Dedifferentiated amniotic fluid mesenchymal stem cell (primary cell): Measurements from ENCODE around the gene DTL.
A peak's percentile ranks its signal among the peaks of the same experiment; 100 is the strongest.

ENCODE experiments used
- DNase-seq: peaks from one replicate; pipeline ENCODE4 v3.0.0-alpha.2; 2016; ENCODE audit errors: extremely low spot score

The DTL gene

DNA sequence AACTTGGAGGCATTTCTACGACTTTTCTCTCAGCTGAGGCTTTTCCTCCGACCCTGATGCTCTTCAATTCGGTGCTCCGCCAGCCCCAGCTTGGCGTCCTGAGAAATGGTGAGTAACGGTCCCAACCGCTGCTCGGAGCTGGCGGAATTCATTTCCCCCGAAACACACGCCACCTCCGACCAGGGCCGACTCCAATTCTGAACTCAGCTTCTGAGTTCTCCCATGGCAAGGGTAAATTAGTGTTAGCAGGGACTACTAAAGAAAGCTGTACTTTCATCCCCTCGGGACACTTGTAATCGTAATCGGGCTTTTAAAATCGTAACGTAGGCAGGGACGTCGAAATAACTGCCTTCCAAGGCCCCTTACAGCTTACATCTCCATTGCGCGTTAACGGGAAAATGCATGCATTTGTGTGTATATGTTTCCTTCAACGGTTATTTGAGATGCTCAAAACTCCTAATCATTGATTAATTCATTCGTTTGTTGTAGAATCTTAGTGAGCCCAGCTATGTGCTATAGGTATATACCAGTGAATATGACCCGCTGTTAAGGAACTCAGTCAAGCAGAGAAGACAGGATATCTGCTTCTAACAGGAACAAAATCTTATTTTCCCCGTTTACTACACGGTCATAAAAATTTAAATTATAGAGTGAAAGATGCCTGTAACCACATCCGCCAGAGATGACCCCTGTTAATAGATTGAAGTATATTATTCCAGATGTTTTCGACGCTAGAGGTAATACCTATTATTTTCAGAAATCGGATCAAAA lies 472 bp downstream of the DTL start:
- DNase-seq = no peak

DNA sequence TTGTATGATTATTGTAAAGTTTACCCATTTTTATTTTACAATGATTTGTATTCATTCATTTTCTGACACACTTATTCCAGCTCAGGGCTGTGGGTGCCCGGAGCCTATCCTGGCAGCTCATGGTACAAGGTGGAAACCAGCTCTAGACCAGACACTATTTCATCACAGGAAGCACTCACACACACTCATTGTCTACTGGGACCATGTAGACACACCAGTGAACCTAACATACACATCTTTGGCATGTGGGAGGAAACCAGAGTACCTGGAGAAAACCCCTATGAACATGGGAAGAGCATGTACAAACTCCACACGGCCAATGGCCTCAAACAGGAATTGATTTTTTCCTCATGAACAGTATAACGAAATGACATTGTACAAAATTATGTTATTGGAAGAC lies 2.4 kb downstream of the DTL start:
- no peak for DNase-seq

DNA sequence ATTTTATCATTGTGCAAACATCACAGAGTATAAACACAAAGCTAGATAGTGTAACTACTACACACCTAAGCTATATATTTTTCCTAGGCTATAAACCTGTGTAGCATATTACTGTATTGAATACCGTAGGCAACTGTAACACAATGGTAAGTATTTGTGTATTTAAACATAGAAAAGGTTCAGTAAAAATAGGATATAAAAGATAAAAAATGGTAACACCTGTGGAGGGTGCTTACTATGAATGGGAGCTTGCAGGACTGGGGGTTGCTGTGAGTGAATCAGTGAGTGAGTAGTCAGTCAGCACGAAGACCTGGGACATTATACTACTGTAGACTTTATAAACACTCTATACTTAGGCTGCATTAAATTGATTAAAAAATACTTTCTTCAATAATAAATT lies 4.1 kb downstream of the DTL start:
- no peak for DNase-seq

DNA sequence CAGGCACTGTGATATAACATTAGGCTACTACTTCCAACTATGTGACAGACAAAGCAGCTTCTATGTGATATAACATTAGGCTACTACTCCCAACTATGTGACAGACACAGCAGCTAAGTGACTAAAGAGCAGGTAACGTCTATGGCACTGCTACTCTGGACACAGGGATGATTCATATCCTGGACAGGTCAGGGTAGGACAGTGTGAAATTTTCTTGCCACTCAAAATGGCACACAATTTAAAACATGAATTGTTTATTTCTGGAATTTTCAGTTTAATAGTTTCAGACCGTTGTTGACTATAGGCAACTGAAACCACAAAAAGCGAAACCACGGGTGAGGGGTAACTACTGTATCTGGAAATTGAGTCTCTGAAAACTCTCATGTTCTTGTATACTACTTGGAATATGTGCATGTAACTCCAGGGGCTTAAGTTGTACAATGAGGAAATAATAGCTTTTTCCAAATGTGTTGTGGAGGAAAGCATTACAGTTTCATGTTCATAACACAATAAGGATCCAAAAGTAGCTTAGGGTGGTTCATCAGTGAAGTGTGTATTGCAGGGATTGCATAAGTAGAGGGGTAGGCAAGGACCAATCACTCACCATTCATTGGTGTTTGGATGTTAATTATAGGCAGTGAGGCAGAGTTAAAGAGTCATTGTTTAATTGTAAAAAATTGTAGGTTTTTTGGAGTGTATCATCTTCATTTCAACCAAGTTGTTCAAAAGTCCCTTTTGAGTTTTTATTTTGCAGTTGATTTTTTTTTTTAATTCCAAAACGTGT lies 5.3 kb downstream of the DTL start:
- no peak for DNase-seq

DNA sequence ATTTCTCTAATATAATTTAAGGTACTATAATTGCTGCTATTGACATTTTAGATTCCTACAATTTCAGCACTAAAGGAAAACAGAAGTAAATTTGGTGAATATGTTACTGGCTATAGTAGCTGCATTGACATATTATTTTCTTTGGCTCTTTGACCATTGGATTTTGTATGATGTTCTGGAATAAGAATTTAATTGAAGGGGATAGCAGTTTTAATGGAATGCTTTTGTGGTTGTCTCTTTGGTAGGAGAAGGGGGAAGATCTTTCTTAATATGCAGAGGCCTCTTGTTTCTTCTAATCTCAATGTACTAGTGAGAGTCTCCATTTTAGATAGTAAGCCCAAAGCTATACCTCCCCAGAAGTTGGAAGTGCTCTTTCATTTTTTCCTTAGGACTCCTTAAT lies 6.9 kb downstream of the DTL start:
- DNase-seq = no peak

DNA sequence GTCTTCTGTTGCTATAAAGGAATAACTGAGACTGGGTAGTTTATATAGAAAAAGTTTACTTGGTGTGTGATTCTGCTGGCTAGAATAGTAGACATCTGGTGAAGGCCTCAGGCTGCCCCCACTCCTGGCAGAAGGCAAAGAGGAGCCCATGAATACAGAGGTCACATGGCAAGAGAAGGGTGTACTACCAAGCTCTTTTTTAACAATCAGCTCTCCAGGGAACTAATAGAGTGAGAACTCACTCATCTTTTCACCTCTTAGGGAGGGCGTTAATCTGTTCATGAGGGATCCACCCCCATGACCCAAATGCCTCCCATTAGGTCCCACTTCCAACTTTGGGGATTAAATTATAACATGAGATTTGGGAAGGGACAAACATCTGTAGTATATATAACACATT lies 9.3 kb downstream of the DTL start:
- no peak for DNase-seq

DNA sequence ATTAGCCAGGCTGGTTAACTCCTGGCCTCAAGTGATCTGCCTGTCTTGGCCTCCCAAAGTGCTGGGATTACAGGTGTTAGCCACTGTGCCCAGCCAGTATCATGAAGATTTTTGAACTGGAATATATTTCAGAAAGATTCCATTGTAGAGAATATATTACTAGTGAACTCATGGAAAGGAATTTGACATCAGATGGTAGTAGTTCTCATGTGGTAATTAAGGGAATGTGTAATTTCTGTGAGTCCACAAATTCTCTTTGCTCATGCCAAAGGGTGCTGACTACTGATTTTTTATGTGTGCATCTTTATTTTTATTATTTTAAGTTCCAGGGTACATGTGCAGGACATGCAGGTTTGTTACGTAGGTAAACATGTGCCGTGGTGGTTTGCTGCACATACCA lies 10.4 kb downstream of the DTL start:
- no peak for DNase-seq

DNA sequence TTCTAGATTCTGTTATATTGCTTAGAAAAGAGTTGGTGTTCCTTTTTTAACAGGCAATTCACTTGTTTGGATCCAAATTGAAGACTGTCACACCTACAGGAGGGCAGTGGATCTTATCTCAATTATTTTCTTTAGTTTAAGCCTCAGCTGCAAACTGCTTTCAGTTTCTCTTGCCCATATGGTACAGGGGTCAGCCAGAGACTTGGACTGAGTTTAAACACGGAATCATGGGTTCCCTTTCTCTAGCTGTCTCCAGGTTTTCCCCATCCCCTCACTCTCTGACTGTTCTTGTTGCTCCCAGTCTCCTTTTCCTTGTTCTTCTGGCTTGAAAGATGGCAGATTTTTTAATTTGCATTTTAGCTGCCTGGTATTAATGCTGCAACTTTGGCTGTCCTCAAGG lies 18.4 kb downstream of the DTL start:
- DNase-seq = no peak

DNA sequence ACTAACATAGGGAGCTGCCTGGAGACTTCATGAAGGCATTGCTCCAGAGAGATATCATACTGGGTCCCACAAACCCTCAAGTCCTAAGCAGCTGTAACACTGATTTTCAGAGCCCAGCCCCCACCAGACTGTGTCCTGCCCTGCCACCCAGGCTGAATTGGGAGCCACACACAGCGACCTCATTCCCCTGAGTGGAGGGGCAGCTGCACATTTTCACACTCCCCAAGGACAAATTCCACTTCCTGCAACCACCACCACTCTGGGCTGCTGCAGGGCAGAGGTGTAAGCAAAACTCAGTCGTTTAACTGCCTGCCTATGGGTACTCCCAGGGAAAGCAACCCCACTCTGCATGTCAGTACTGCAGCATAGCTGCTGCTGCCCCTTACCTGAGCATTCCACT lies 19.8 kb downstream of the DTL start:
- no peak for DNase-seq

DNA sequence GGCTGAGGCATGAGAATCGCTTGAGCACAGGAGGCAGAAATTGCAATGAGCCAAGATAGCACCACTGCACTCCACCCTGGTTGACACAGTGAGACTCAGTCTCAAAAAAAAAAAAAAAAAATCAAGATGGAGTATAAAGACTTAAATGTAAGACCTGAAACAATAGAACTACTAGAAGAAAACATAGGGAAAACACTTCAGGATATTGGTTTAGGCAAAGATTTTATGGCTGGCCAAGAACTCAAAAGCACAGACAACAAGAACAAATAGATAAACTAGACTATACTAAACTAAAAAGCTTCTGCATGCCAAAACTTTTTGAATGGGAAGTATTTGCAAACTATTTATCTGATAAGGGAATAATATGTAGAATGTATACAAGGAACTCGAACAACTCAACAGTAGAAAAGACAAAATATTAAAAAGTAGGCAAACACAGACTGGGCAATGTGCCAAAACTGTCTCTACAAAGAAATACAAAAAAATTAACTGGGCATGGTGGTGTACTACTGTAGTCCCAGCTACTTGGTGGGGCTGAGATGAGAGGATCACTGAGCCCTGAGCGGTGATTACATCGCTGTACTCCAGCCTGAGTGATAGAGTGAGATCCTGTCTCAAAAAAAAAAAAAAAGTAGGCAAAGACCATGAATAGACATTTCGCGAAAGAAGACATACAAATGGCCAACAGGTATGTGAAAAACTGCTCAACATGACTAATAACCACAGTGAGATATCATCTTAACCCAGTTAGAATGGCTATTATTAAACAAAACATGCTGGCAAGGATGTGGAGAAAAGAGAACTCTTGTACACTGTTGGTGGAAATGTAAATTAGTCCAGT lies 25.3 kb downstream of the DTL start:
- no peak for DNase-seq

DNA sequence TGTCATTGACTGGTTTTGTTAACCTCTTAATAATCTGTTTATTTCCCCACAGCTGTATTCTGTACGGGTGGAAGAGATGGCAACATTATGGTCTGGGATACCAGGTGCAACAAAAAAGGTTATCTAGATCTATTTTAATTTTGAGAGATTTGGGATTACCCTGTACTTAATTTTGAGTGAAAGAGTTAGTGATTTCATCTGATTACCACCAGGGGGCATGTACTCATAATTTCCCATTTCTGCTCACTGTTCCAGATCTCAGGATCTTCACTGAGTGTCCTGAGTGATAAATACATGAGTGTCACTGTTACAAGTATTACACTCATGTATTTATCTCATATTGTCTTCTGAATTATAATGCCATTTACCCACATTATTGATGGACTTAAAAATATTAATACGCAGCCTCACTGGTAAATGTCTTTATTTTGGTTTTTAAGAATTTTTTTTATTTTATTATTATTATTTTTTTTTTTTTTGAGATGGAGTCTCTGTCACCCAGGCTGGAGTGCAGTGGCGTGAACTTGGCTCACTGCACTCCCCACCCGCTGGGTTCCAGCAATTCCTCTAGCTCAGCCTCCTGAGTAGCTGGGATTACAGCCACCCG lies 27.4 kb downstream of the DTL start:
- peak; percentile 65 for DNase-seq

DNA sequence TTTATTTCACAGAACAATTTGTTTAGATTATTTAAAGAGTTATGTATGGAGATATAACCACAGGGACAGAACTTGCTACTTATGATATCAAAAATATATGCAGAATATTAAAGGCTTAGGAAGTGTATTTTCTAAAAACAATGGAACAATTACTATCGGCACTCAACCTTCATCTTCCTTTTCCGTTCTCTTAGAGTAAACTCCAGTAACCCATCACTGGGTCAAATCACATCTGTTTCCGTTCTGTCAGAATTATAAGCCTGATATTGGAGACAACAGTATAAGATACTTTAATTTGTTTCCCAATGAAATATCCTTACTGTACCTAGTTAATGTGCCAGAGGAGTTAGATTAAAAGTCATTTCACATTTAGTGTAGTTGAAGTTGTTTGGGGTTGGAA lies 32.2 kb downstream of the DTL start:
- DNase-seq = no peak

DNA sequence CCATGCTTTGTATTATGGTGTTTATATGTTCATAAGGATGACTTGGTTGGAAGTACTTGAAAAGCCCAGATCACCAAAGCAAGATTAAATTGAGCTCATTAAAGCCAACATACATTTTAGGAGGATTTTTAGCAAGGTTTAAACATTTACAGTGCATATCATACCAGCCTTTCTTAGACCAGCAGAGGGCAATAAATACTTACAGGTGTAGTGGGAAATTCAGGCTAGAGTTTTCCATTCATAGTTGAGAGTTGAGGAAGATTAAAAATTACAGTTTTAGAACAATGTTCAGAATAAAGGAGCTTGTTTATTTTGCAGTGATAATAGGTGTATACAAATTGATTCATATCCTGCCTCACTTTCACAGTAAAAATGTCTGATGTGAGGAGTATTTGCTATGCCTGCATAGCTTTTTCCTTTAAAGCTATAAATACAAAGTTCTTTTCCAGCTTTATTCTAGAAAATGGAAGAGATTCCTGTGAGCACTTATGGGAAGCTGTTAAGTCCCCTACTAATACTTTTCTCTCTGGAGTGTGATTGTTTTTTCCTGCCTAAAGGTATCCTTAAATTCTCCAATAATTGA lies 35.3 kb downstream of the DTL start:
- DNase-seq = peak; percentile 74

DNA sequence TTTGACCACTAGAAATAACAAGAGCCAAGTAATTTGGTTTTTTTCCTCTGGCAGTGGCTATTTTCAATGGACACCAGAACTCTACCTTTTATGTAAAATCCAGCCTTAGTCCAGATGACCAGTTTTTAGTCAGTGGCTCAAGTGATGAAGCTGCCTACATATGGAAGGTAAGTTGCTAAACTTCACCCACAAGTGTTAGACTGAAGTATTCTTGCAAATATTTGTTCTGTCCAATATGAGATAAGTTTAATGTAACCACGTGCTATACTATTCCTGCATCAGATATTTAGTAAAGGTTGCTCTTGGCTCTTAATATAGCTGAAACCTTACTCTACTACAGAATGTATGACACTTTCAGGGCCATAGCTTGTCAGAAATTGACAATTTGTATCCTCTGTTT lies 36.5 kb downstream of the DTL start:
- DNase-seq = no peak

DNA sequence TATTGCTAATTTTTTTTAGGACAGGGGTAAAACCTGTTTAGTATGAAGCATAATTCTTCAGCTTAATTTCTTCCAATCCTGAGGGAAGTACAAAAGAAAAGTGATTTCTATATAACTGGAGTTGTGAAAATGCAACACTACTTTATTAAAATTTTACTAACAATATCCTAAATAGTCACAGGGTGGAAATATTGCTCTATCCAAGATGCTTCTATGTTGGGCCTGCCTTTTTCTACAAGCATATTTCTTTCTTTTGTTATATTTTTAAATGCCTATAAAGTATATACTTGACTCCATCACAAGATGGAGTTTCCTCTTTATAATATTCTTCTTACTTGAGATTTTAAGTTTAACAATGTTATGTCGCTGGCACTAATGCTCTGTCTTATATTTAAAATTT lies 37.9 kb downstream of the DTL start:
- no peak for DNase-seq

DNA sequence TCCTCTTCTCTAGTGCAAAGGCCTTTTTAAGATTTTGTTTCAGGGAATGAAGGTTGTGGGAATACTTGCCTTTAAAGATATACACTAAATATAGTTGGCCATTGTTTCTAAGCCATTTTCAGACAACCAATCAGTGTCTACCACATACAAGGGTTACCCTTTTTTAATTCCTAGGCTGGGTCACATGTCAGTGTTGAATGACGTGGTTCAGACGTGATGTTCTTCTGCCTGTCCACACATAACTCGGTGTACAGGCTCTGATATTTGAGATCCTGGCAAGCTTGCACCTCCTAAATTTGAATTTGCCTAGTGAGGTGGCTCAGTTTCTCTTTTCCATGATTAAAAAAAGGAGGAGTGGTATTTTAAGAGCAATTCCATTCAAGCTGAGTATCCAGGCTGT lies 38.8 kb downstream of the DTL start:
- DNase-seq = no peak

DNA sequence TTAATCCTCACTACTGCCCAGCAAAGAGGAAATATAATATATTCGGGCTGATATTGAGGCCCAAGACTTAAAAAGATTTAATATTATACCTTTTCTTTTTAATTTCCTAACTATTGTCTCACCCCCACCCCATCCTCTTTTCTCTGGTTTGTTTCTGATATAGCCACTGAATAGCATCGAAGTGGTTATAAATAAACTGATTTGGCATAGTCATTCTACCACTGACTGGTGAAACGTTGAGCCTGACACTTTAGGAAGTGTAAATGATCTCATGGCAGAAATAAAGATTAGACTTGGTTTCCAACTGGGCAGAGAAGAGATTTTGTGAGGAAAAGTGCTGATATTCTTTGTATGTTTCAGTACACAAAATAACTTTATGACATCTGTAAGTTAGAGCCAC lies 39.3 kb downstream of the DTL start:
- DNase-seq = no peak

DNA sequence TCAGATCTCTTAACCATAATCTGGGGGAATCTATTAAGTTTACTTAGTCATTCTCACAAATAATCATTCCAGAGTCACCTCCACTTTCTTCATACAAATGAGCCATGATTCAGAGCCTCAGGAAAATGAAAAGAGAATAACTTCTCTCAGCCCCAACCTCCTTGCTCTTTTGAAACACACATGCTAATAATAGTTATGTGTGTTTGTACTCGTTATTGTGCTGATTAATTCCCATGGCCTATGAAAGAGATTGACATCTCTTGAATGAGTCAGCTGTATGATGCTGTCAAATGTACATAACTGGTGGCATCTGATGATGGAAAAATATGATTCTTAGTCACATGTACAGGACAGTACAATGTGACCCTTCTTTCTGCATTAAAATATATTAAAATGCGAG lies 41.5 kb downstream of the DTL start:
- no peak for DNase-seq

DNA sequence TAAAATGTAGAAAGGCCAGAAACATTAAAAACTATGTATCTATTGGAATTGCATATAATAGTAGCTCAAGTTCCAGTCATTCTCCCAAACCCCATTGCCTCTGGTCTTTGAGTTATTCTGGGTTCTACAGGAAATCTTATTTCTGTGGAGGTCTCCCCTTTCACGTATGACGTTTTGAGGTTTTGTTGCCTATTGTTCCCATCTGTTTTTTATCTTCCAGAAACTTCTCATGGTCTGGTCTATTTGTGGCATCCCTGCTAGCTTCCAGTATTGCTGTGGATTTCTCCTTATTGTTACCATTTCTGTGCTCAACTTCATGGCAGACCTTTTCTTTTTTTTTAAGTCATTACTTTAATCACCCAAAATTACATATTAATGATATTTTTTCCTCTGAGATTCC lies 43.3 kb downstream of the DTL start:
- DNase-seq = no peak

DNA sequence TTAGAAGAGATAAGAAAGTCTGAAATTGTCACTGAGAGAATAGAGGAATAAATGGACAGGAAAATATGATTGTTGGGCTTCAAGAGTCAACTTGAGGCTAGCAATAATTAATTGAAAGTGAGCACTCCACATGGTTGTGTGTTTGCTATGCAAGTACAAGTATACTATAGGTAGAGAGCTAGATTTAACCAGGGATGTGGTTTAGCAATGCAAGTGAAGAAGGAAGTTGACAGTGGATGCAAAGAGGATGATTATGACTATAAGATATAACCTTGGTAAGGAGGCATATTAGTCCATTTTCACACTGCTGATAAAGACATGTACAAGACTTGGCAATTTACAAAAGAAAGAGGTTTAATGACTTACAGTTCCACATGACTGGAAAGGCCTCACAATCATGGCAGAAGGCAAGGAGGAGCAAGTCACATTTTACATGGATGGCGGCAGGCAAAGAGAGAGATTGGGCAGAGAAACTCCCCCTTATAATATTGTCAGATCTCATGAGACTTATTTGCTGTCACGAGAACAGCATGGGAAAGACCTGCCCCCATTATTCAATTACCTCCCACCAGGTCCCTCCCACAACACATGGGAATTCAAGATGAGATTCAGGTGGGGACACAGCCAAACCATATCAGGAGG lies 47.3 kb downstream of the DTL start:
- no peak for DNase-seq

DNA sequence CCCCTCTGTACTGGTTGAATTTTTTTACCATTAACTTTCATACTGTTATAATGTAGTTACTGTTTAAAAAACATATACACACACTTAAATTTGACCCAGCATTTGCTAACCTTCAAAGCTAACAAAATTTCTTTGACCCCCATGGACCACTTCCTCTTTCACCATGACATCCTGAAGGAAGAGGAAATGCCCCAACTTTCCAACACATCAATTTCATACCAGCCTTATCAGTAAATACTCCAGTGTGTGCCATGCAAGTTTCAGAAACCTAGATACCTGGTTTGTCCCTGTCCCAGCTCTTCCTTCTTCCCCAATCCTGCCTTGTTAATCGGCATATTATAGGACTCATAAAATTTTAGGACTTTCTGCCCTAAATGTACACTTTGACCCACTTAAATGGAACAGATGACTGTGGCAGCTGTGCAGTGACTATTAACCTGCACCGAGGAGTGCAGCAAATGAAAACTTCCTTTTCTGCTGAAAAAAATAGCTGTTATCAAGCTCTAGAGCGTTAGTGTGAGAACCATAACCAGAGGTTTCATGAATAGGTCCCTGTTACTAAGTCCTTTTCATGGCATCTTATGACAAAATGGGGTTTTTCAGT lies 54.1 kb downstream of the DTL start:
- no peak for DNase-seq
